GM12892 (cell line): Measurements from ENCODE around the gene ASCC1.

Experiments used
- POLR2AphosphoS5 ChIP-seq: IDR thresholded peaks from 2 replicates; pipeline ENCODE4 v1.6.1; 2011; ENCODE audit warnings: low read depth, low read length, control low read depth
- TAF1 ChIP-seq: IDR thresholded peaks from 2 replicates; pipeline ENCODE4 v1.6.1; 2011; ENCODE audit warnings: low read depth, mild to moderate bottlenecking, control low read depth, low read length, borderline replicate concordance

GRCh38 chr10:72083790-72084459, 132.2 kb downstream of the ASCC1 start:
- TF ChIP-seq TAF1, result no peak
- TF ChIP-seq POLR2AphosphoS5, result no peak
